22Rv1 (cell line): ENCODE measurements around the gene FARP1.

Source experiments
- H3K27ac ChIP-seq: fragments of 450-650 bp; 2 replicates; pipeline ENCODE4 v1.5.1; 2017
- CTCF ChIP-seq: fragments of 450-650 bp; IDR thresholded peaks from 2 replicates; pipeline ENCODE4 v1.5.1; 2017; ENCODE audit warnings: mild to moderate bottlenecking
- ZFX ChIP-seq: fragments of 450-650 bp; IDR thresholded peaks from 2 replicates; pipeline ENCODE4 v1.6.1; 2017; ENCODE audit warnings: antibody characterized with exemption, borderline replicate concordance

The FARP1 gene

GRCh38 chr13:98253526-98253925, 110.6 kb downstream of the FARP1 start:
- H3K27ac ChIP-seq, result no peak overlapping the region
- TF ChIP-seq CTCF (no peak), ZFX (no peak)

DNA sequence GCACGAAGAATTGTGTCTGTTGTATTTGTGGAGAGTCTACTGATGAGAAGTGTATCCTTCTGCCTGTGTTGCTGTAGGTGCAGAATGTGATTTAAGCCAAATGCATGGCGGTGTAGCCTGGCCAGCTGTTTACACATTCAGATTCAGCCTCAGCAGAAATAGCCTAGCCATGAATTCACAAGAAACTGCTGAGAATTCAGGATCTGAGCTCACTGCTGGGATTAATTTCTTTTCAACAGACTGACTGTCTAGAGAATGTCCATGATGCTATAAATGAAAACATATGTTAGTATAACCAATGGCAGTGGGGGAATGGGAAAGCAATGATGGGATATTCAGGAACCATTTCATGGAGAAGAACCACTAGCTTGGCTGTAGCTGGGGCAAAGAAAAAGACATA, 111.6 kb downstream of the FARP1 start:
- H3K27ac ChIP-seq, result no peak overlapping the region
- TF ChIP-seq ZFX (no peak), CTCF (no peak)

- TF ChIP-seq ZFX, result no peak
- no peak for TF ChIP-seq CTCF
- H3K27ac ChIP-seq, result no peak overlapping the region
These were observed 115.3 kb downstream of the FARP1 start for GRCh38 chr13:98258226-98258625.

- TF ChIP-seq CTCF (no peak), ZFX (no peak)
- no peak overlapping the region for H3K27ac ChIP-seq
These were observed 117.7 kb downstream of the FARP1 start for GRCh38 chr13:98260357-98261164.

DNA sequence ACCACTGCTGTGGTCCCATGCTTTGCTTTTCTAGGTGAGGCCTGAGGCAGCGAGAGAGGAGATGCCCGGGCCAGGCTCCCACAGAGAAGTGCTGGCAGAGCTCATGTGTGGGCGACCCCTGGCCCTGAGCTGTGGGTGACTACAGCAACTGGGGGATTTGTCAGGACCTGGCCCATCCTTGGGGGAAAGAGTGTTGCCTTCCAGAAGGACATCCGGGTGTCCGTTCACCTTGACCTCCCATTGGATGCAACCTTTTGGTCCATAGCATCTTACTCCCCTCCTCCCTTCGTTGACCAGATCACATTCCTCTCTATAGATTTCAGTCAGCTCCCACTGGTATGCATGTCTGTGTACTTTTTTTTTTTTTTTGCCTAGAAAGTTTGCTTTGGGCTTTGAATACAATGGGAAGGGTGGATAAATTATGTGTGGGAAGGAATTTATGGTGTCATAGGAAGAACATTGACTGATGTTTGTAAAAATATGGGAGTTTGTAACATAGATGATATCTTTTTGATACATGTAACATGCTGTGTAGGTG, 118.3 kb downstream of the FARP1 start:
- TF ChIP-seq ZFX, result no peak
- TF ChIP-seq CTCF, result no peak
- no peak overlapping the region for H3K27ac ChIP-seq

DNA sequence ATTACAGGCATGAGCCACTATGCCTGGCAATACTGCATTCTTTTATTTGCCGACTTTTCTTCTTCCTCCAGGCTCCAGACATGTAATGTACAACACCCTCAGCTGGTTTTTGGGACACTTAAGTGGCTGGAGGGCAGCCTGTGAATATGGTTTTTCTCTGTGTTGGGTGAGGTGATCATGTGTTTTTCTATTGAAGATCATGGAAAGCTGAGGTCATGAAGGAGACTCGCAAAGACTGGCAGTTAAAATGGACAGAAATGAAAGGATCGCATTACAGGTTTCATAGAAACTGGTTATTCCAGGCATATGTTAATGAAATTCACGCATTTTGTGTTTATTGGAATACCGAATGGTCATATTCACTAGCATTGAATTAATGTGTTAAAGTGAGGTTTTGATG, 119.4 kb downstream of the FARP1 start:
- TF ChIP-seq CTCF (no peak), ZFX (no peak)
- no peak overlapping the region for H3K27ac ChIP-seq

- H3K27ac ChIP-seq, result no peak overlapping the region
These were observed 120.9 kb downstream of the FARP1 start for GRCh38 chr13:98263841-98264240.

More at GRCh38 chr13:98263841-98264240, 120.9 kb downstream of the FARP1 start:
- TF ChIP-seq ZFX (no peak), CTCF (no peak)
